Astrocyte (in vitro differentiated cells and primary cell): ENCODE results near the gene PFN4. TPM values are rescaled to one million over a fixed set of nuclear protein-coding genes. Genes with fewer than 3 reads are reported as not detected.

Experiments used
- DNase-seq: peaks from one replicate; pipeline ENCODE4 v3.0.0-alpha.2; 2010; ENCODE audit warnings: low read depth
- FAIRE-seq: peaks from 2 replicates; lab custom pipeline; 2011; peaks lifted over from hg19 to GRCh38; lab: Jason Lieb, UNC
- H2AFZ ChIP-seq: 2 replicates; pipeline ENCODE4 v1.6.0; 2012; ENCODE audit warnings: low read depth, low read length, inconsistent platforms
- H3K27ac ChIP-seq: 2 replicates; pipeline ENCODE4 v1.5.1; 2011; ENCODE audit warnings: low read depth, low read length, inconsistent platforms
- H3K27me3 ChIP-seq: 2 replicates; pipeline ENCODE4 v1.6.0; 2011; ENCODE audit warnings: low read length, inconsistent platforms; ENCODE audit not compliant: insufficient read depth
- H3K36me3 ChIP-seq: 2 replicates; pipeline ENCODE4 v1.5.1; 2011; ENCODE audit warnings: low read length, inconsistent platforms; ENCODE audit not compliant: insufficient read depth
- H3K4me1 ChIP-seq: 2 replicates; pipeline ENCODE4 v1.5.1; 2011; ENCODE audit warnings: low read length, inconsistent platforms; ENCODE audit not compliant: insufficient read depth
- H3K4me2 ChIP-seq: 2 replicates; pipeline ENCODE4 v1.6.0; 2012; ENCODE audit warnings: low read length, inconsistent platforms
- H3K4me3 ChIP-seq: 2 replicates; pipeline ENCODE4 v1.5.1; 2011; ENCODE audit warnings: low read depth, mild to moderate bottlenecking, low read length, inconsistent platforms; ENCODE audit not compliant: insufficient read depth
- H3K79me2 ChIP-seq: 2 replicates; pipeline ENCODE4 v1.6.0; 2012; ENCODE audit warnings: mild to moderate bottlenecking, low read length, inconsistent platforms; ENCODE audit not compliant: insufficient read depth
- H3K9ac ChIP-seq: 2 replicates; pipeline ENCODE4 v1.6.0; 2012; ENCODE audit warnings: mild to moderate bottlenecking, low read length, inconsistent platforms
- H3K9me3 ChIP-seq: 2 replicates; pipeline ENCODE4 v1.5.1; 2012; ENCODE audit warnings: low read depth, mild to moderate bottlenecking, low read length, inconsistent platforms; ENCODE audit not compliant: insufficient read depth
- H4K20me1 ChIP-seq: 2 replicates; pipeline ENCODE4 v1.6.0; 2012; ENCODE audit warnings: low read length, inconsistent platforms; ENCODE audit not compliant: insufficient read depth
- H3K27ac Mint-ChIP-seq: one replicate; pipeline ENCODE4 v1.8.0; 2021; ENCODE audit warnings: mild to moderate bottlenecking, mixed read lengths; ENCODE audit not compliant: unreplicated experiment
- H3K27me3 Mint-ChIP-seq: one replicate; pipeline ENCODE4 v1.8.0; 2021; ENCODE audit warnings: low read depth, mixed read lengths; ENCODE audit not compliant: unreplicated experiment
- H3K36me3 Mint-ChIP-seq: one replicate; pipeline ENCODE4 v1.8.0; 2021; ENCODE audit warnings: low read depth, mixed read lengths; ENCODE audit not compliant: unreplicated experiment
- H3K4me1 Mint-ChIP-seq: one replicate; pipeline ENCODE4 v1.8.0; 2021; ENCODE audit warnings: low read depth, mixed read lengths; ENCODE audit not compliant: unreplicated experiment
- H3K4me3 Mint-ChIP-seq: one replicate; pipeline ENCODE4 v1.8.0; 2021; ENCODE audit warnings: mild to moderate bottlenecking, moderate library complexity, mixed read lengths; ENCODE audit not compliant: unreplicated experiment
- H3K9me3 Mint-ChIP-seq: one replicate; pipeline ENCODE4 v1.8.0; 2021; ENCODE audit warnings: mild to moderate bottlenecking, mixed read lengths; ENCODE audit not compliant: unreplicated experiment
- EZH2 ChIP-seq: IDR thresholded peaks from 2 replicates; pipeline ENCODE4 v1.6.1; 2012; ENCODE audit warnings: mild to moderate bottlenecking, low read length, inconsistent platforms; ENCODE audit not compliant: insufficient read depth
- total RNA-seq: library from RNA; stranded (reverse); gene quantifications from 2 replicates; pipeline ENCODE4 v1.2.1, GENCODE V29; 2021
- TF ChIP-seq, protein P1 (sequence below): IDR thresholded peaks from 2 replicates; pipeline ENCODE4 v1.5.1; 2011; ENCODE audit warnings: low read depth, mild to moderate bottlenecking, inconsistent platforms, low read length, moderate library complexity; ENCODE audit not compliant: insufficient read depth

Gene PFN4
- total RNA-seq, 1 donor from 2014 or later: 0.64 TPM

- DNase-seq (no peak), FAIRE-seq (no peak)
- H3K9me3 Mint-ChIP-seq: peaks cover 14% of the 10 kb centered on the region
- Histone ChIP-seq H3K36me3 (no peaks in the 10 kb centered on the region), H2AFZ (no peak overlapping the region), H3K9ac (no peak overlapping the region), H3K4me3 (no peak overlapping the region), H3K4me2 (no peak overlapping the region), H3K4me1 (no peaks in the 10 kb centered on the region), H3K79me2 (no peaks in the 10 kb centered on the region), H3K27me3 (no peaks in the 10 kb centered on the region), H4K20me1 (no peaks in the 10 kb centered on the region), H3K27ac (no peak overlapping the region), H3K9me3 (no peaks in the 10 kb centered on the region)
- H3K27me3 Mint-ChIP-seq: no peaks in the 10 kb centered on the region
- H3K27ac Mint-ChIP-seq: no peak overlapping the region
- peaks cover 4% of the 10 kb centered on the region for H3K36me3 Mint-ChIP-seq
- H3K4me1 Mint-ChIP-seq: no peaks in the 10 kb centered on the region
- TF ChIP-seq EZH2: no peak
- TF ChIP-seq, protein P1, sequence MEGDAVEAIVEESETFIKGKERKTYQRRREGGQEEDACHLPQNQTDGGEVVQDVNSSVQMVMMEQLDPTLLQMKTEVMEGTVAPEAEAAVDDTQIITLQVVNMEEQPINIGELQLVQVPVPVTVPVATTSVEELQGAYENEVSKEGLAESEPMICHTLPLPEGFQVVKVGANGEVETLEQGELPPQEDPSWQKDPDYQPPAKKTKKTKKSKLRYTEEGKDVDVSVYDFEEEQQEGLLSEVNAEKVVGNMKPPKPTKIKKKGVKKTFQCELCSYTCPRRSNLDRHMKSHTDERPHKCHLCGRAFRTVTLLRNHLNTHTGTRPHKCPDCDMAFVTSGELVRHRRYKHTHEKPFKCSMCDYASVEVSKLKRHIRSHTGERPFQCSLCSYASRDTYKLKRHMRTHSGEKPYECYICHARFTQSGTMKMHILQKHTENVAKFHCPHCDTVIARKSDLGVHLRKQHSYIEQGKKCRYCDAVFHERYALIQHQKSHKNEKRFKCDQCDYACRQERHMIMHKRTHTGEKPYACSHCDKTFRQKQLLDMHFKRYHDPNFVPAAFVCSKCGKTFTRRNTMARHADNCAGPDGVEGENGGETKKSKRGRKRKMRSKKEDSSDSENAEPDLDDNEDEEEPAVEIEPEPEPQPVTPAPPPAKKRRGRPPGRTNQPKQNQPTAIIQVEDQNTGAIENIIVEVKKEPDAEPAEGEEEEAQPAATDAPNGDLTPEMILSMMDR: no peak
- H3K4me3 Mint-ChIP-seq: no peak overlapping the region
Observed at GRCh38 chr2:24104906-24105305, 18.2 kb downstream of the PFN4 start.

GRCh38 chr2:24104110-24104650 is 19.0 kb downstream of the PFN4 start:
- Histone ChIP-seq H3K27me3 (no peaks in the 10 kb centered on the region), H2AFZ (no peak overlapping the region), H3K4me1 (no peaks in the 10 kb centered on the region), H3K27ac (no peak overlapping the region), H3K9me3 (no peaks in the 10 kb centered on the region), H3K4me2 (no peak overlapping the region), H3K79me2 (no peaks in the 10 kb centered on the region), H3K36me3 (no peaks in the 10 kb centered on the region), H3K4me3 (no peak overlapping the region), H4K20me1 (no peaks in the 10 kb centered on the region), H3K9ac (no peak overlapping the region)
- H3K27ac Mint-ChIP-seq: no peak overlapping the region
- H3K9me3 Mint-ChIP-seq: peaks cover 17% of the 10 kb centered on the region
- no peak overlapping the region for H3K4me3 Mint-ChIP-seq
- TF ChIP-seq, protein P1: no peak
- TF ChIP-seq EZH2: no peak
- H3K36me3 Mint-ChIP-seq: peaks cover 6% of the 10 kb centered on the region
- no peaks in the 10 kb centered on the region for H3K27me3 Mint-ChIP-seq
- no peak for FAIRE-seq
- no peak for DNase-seq
- no peaks in the 10 kb centered on the region for H3K4me1 Mint-ChIP-seq

DNA sequence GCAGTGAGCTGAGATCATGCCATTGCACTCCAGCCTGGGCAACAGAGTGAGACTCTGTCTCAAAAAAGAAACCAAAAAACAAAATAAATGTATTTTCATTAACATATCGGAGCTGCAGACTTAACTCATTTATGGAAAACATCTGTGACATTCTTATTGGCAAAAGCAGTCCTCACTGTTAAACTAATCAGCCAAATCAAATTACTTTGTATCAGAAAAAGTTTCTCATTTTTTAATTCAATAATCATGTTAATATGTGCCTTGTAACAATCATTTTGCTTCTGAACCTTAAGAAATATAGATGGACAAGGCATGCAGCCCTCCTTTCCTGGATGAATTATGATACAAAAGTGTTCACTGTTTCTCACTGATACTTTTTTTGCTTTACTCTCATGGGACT is 20.5 kb downstream of the PFN4 start:
- DNase-seq (no peak), FAIRE-seq (no peak)
- no peak overlapping the region for H3K9ac ChIP-seq
- H3K79me2 ChIP-seq: no peaks in the 10 kb centered on the region
- no peak overlapping the region for H2AFZ ChIP-seq
- peaks cover 6% of the 10 kb centered on the region for H3K36me3 Mint-ChIP-seq
- no peak overlapping the region for H3K27ac ChIP-seq
- no peak overlapping the region for H3K4me3 Mint-ChIP-seq
- no peaks in the 10 kb centered on the region for H3K27me3 Mint-ChIP-seq
- H3K9me3 Mint-ChIP-seq: peaks cover 28% of the 10 kb centered on the region
- H3K9me3 ChIP-seq: no peaks in the 10 kb centered on the region
- no peak overlapping the region for H3K4me3 ChIP-seq
- no peak for TF ChIP-seq EZH2
- TF ChIP-seq, protein P1: no peak
- no peaks in the 10 kb centered on the region for H4K20me1 ChIP-seq
- H3K4me1 Mint-ChIP-seq: no peaks in the 10 kb centered on the region
- no peaks in the 10 kb centered on the region for H3K36me3 ChIP-seq
- H3K27me3 ChIP-seq: no peaks in the 10 kb centered on the region
- H3K27ac Mint-ChIP-seq: no peak overlapping the region
- no peaks in the 10 kb centered on the region for H3K4me1 ChIP-seq
- no peak overlapping the region for H3K4me2 ChIP-seq
